Measurements from ENCODE around the gene SHC4.
"Not testable (repeated sequence)": the region's sequence is repeated elsewhere in the genome, so short reads cannot be mapped to it uniquely, and the experiment has no call there.

SHC4 gene

DNA sequence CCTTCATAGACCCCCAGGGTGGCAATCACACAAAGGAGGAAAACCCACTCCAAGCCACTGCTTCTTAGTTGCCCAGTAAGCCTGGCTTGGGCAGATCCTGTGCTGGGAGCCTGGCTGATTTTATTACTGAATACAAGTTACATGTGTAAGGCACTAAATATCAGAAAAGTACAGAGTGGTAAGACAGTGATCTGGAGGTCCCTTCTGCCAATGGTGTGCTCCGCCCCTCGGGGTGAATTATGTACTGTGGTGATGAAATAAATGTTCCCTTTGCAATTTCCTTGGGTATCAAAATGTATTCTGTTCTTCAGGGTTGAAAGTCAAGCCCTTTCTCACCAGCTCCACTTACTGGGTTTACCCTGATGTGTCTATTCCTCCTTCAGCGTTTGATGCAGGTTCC lies 47.0 kb downstream of the SHC4 start:
- DNase-seq (ENCODE audit: low spot score): no peak
- no peak for TF ChIP-seq CTCF (IDR thresholded peaks at IDR 0.05; ENCODE audit: borderline replicate concordance, control extremely low read depth, extremely low read depth, insufficient read depth, missing control alignments)
- in situ Hi-C loops (cut with MboI; ENCODE audit: low sequenced_read_pairs, unreplicated experiment): no loop called here

GRCh38 chr15:48915861-48916260 lies 47.9 kb downstream of the SHC4 start:
- in situ Hi-C loops (cut with MboI; ENCODE audit: low sequenced_read_pairs, unreplicated experiment): no loop called here
- DNase-seq (ENCODE audit: low spot score): no peak
- no peak for TF ChIP-seq CTCF (IDR thresholded peaks at IDR 0.05; ENCODE audit: borderline replicate concordance, control extremely low read depth, extremely low read depth, insufficient read depth, missing control alignments)

DNA sequence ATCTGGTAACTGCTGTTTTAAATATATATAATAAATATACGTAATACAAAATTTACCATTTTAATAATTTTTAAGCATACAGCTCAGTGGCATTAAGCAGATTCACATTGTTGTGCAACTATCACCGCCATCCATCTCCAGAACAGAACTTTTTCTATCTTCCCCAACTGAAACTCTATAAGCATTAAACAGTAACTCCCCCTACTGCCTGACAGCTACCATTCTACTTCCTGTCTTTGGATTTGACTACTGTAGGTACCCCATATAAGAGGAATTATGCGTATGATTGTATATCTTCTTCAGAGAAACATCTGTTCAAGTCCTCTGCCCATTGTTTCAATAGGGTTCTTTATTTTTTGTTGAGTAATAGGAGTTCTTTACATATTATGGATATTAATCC lies 49.0 kb downstream of the SHC4 start:
- in situ Hi-C loops (cut with MboI; ENCODE audit: low sequenced_read_pairs, unreplicated experiment): no loop called here
- DNase-seq (ENCODE audit: low spot score): no peak
- no peak for TF ChIP-seq CTCF (IDR thresholded peaks at IDR 0.05; ENCODE audit: borderline replicate concordance, control extremely low read depth, extremely low read depth, insufficient read depth, missing control alignments)

- no peak for TF ChIP-seq CTCF (IDR thresholded peaks at IDR 0.05; ENCODE audit: borderline replicate concordance, control extremely low read depth, extremely low read depth, insufficient read depth, missing control alignments)
- in situ Hi-C loops (cut with MboI; ENCODE audit: low sequenced_read_pairs, unreplicated experiment): no loop called here
- no peak for DNase-seq (ENCODE audit: low spot score)
Observed at GRCh38 chr15:48913141-48913540, 50.6 kb downstream of the SHC4 start.

DNA sequence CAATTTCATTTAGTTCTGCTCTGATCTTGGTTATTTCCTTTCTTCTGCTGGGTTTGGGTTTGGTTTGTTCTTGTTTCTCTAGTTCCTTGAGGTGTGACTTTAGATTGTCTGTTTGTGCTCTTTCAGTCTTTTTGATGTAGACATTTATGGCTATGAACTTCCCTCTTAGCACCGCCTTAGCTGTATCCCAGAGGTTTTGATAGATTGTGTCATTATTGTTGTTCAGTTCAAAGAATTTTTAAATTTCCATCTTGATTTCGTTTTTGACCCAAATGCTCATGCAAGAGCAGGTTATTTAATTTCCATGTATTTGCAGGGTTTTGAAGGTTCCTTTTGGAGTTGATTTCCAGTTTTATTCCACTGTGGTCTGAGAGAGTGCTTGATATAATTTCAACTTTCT lies 53.2 kb downstream of the SHC4 start:
- in situ Hi-C loops (cut with MboI; ENCODE audit: low sequenced_read_pairs, unreplicated experiment): not testable (repeated sequence)

DNA sequence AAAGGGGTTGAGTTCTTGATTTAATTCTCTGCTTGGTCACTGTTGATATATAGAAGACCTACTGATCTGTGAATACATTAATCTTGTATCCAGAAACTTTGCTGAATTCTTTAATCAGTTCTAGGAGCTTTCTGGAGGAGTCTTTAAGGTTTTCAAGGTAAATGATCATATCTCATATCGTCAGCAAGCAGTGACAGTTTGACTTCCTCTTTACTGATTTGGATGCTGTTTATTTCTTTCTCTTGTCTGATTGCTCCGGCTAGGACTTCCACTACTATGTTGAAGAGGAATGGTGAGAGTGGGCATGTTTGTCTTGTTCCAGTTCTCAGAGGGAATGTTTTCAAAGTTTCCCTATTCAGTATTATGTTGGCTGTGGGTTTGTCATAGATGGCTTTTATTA lies 54.4 kb downstream of the SHC4 start:
- in situ Hi-C loops (cut with MboI; ENCODE audit: low sequenced_read_pairs, unreplicated experiment); DNase-seq (ENCODE audit: low spot score): not testable (repeated sequence)

More for the DNA sequence above, 53.2 kb downstream of the SHC4 start:
- not testable (repeated sequence) for DNase-seq (ENCODE audit: low spot score)

- DNase-seq (ENCODE audit: low spot score): no peak
- in situ Hi-C loops (cut with MboI; ENCODE audit: low sequenced_read_pairs, unreplicated experiment): no loop called here
- no peak for TF ChIP-seq CTCF (IDR thresholded peaks at IDR 0.05; ENCODE audit: borderline replicate concordance, control extremely low read depth, extremely low read depth, insufficient read depth, missing control alignments)
Observed at GRCh38 chr15:48905847-48906246, 57.9 kb downstream of the SHC4 start.

- no peak for TF ChIP-seq CTCF (IDR thresholded peaks at IDR 0.05; ENCODE audit: borderline replicate concordance, control extremely low read depth, extremely low read depth, insufficient read depth, missing control alignments)
- in situ Hi-C loops (cut with MboI; ENCODE audit: low sequenced_read_pairs, unreplicated experiment): no loop called here
- no peak for DNase-seq (ENCODE audit: low spot score)
Observed at GRCh38 chr15:48905216-48905615, 58.5 kb downstream of the SHC4 start.
